GM13977 (cell line): ENCODE data around the gene SPG7.

ENCODE experiments used
- DNase-seq: peaks from one replicate; pipeline ENCODE4 v3.0.0; 2012; ENCODE audit warnings: low spot score
- CTCF ChIP-seq: IDR thresholded peaks from 2 replicates; pipeline ENCODE4 v1.5.1; 2012; ENCODE audit warnings: mild to moderate bottlenecking, control low read depth; ENCODE audit not compliant: insufficient read depth; ENCODE audit errors: extremely low read depth, missing control alignments
- in situ Hi-C: fragments of 300-500 bp; cut with MboI; formaldehyde crosslinking; loops from one replicate; pipeline ENCODE4 v1.12.0; 2022; ENCODE audit warnings: low sequenced_read_pairs, low pct_unique_long_range_greater_than_20kb, mixed read lengths, inconsistent platforms; ENCODE audit not compliant: unreplicated experiment

SPG7 gene

GRCh38 chr16:89536886-89537548 lies 28.8 kb downstream of the SPG7 start:
- in situ Hi-C loops = no loop called here
- DNase-seq = no peak
- TF ChIP-seq CTCF = no peak

DNA sequence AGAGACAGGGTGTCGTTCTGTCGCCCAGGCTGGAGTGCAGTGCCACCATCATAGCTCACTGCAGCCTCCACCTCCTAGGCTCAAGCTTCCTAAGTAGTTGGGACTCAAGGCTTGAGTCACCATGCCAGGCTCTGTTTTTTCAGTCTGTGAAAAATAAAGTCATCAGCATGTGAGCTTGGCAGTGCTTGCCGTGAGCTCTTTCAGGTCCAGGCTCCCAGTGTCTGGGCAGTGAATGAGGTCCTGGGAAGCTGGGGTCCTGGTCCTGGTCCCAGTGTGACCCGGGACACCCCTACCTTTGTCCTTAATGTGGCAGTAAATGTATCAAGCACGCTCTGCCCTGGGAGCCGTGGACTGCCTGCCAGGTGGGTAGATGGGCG lies 29.3 kb downstream of the SPG7 start:
- DNase-seq = no peak
- no peak for TF ChIP-seq CTCF
- in situ Hi-C loops = no loop called here

- no peak for TF ChIP-seq CTCF
- no peak for DNase-seq
Measured at GRCh38 chr16:89538286-89538685, 30.1 kb downstream of the SPG7 start.

DNA sequence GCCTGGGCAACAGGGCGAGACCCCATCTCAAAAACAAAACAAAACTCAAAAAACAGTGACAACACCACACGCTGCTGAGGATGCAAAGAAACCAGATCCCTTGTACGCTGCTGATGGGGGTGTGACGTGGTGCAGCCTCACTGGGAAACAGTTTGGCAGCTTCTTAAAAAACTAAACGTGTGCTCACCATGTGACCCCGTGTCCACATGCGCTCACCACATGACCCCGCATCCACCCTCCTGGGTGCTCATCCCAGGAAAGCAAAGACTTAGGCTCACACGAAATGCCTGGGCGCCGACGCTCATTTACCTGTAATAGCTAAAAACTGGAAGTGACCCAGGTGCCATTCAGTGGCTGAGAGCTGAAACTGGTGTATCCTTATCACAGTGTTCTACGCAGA lies 32.4 kb downstream of the SPG7 start:
- no peak for DNase-seq
- in situ Hi-C loops = no loop called here
- TF ChIP-seq CTCF = no peak

More at GRCh38 chr16:89538286-89538685, 30.1 kb downstream of the SPG7 start:
- in situ Hi-C loops = no loop called here

GRCh38 chr16:89541792-89542191 lies 33.6 kb downstream of the SPG7 start:
- no peak for TF ChIP-seq CTCF
- in situ Hi-C loops = no loop called here
- DNase-seq = no peak

GRCh38 chr16:89544113-89544512 lies 35.9 kb downstream of the SPG7 start:
- in situ Hi-C loops = no loop called here
- no peak for DNase-seq
- TF ChIP-seq CTCF = no peak

- no peak for DNase-seq
- no peak for TF ChIP-seq CTCF
- in situ Hi-C loops = no loop called here
Measured at GRCh38 chr16:89544713-89545043, 36.5 kb downstream of the SPG7 start.
